HG03139 (cell line): ENCODE data around the gene ENPP3.

Experiments used
- ATAC-seq: cut with Tn5 transposase; IDR thresholded peaks from one replicate; pipeline ENCODE4 v1.9.1; 2021; ENCODE audit not compliant: unreplicated experiment

Gene ENPP3

GRCh38 chr6:131792091-131792496 lies 155.0 kb downstream of the ENPP3 start:
- no peak for ATAC-seq

GRCh38 chr6:131795366-131795765 lies 158.3 kb downstream of the ENPP3 start:
- no peak for ATAC-seq
